ENCODE measurements around the gene SLCO4A1. TPM values are rescaled to one million over a fixed set of nuclear protein-coding genes. Genes with fewer than 3 reads are reported as not detected.

SLCO4A1 gene
- total RNA-seq, 4 donors from 2014 or later: 1.8 to 51.2 (median 29.9) TPM

DNA sequence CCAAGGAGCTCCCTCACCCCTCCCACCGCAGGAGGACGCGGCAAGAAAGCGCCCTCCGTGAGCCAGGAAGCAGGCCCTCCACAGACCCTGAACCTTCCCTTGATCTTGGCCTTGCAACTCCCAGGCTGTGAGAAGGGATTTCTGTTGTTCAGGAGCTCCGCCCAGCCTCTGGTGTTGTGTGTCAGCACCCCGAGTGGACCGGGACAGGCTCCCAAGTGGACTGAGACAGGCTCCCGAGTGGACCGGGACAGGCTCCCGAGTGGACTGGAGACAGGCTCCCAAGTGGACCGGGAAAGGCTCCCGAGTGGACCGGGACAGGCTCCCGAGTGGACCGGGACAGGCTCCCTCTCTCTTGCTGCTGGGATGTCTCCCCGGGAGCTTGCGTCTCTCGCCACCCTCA, 57.0 kb downstream of the SLCO4A1 start:
- no peak for DNase-seq
- H3K27ac ChIP-seq: no peak overlapping the region
- H3K9me3 ChIP-seq: no peaks in the 10 kb centered on the region
- intact Hi-C loops (cut with DNase I; ENCODE audit: low total_unique reads): no loop called here
- no peaks in the 10 kb centered on the region for H3K4me1 ChIP-seq
- H3K27me3 ChIP-seq: no peaks in the 10 kb centered on the region
- TF ChIP-seq, protein P1, sequence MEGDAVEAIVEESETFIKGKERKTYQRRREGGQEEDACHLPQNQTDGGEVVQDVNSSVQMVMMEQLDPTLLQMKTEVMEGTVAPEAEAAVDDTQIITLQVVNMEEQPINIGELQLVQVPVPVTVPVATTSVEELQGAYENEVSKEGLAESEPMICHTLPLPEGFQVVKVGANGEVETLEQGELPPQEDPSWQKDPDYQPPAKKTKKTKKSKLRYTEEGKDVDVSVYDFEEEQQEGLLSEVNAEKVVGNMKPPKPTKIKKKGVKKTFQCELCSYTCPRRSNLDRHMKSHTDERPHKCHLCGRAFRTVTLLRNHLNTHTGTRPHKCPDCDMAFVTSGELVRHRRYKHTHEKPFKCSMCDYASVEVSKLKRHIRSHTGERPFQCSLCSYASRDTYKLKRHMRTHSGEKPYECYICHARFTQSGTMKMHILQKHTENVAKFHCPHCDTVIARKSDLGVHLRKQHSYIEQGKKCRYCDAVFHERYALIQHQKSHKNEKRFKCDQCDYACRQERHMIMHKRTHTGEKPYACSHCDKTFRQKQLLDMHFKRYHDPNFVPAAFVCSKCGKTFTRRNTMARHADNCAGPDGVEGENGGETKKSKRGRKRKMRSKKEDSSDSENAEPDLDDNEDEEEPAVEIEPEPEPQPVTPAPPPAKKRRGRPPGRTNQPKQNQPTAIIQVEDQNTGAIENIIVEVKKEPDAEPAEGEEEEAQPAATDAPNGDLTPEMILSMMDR (IDR thresholded peaks at IDR 0.05): no peak
- TF ChIP-seq POLR2A (IDR thresholded peaks at IDR 0.05): no peak
- no peaks in the 10 kb centered on the region for H3K36me3 ChIP-seq
- H3K4me3 ChIP-seq: no peak overlapping the region

- TF ChIP-seq POLR2A (IDR thresholded peaks at IDR 0.05): no peak
- TF ChIP-seq, protein P1 (IDR thresholded peaks at IDR 0.05): no peak
- intact Hi-C loops (cut with DNase I; ENCODE audit: low total_unique reads): no loop called here
- no peak overlapping the region for H3K4me3 ChIP-seq
- H3K27ac ChIP-seq: no peak overlapping the region
- H3K36me3 ChIP-seq: no peaks in the 10 kb centered on the region
- no peaks in the 10 kb centered on the region for H3K9me3 ChIP-seq
- no peaks in the 10 kb centered on the region for H3K4me1 ChIP-seq
- no peak for DNase-seq
- no peaks in the 10 kb centered on the region for H3K27me3 ChIP-seq
Observed at GRCh38 chr20:62699741-62700140, 57.4 kb downstream of the SLCO4A1 start.

DNA sequence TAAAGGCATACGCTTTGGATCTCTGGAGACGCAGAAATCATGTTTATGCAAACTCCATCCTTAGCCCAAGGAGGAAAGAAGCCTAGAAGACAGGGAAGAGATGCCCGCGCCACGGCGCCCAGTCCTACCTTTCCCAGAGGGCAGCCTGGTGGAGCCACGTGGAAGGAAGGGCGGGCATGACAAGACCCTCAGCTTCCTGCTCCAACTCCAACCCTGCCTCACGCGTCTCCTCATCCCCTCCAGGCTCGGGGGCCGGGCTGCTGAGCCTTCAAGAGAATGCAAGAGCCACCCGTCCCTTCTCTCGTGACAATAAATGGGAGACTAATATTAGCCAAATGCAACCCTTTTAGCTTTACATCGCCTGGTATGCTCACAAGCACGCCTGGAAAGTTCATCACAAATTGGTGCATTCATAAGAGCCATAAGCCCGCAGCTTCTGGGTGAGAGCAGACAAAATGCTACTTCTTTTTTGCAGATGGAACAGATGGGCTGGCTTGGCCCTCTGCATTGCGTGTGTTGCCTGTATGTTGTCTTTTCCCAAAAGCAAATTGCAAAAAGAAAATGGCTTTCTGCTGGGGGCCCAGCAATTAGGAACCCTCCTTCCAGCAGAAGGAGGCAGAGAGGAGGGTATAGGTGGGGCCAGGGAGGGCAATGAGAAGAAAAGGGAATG, 58.1 kb downstream of the SLCO4A1 start:
- no peaks in the 10 kb centered on the region for H3K27me3 ChIP-seq
- H3K9me3 ChIP-seq: no peaks in the 10 kb centered on the region
- intact Hi-C loops (cut with DNase I; ENCODE audit: low total_unique reads): no loop called here
- no peaks in the 10 kb centered on the region for H3K36me3 ChIP-seq
- no peak for TF ChIP-seq POLR2A (IDR thresholded peaks at IDR 0.05)
- TF ChIP-seq, protein P1 (IDR thresholded peaks at IDR 0.05): no peak
- DNase-seq: no peak
- H3K4me1 ChIP-seq: no peaks in the 10 kb centered on the region
- no peak overlapping the region for H3K4me3 ChIP-seq
- no peak overlapping the region for H3K27ac ChIP-seq

DNA sequence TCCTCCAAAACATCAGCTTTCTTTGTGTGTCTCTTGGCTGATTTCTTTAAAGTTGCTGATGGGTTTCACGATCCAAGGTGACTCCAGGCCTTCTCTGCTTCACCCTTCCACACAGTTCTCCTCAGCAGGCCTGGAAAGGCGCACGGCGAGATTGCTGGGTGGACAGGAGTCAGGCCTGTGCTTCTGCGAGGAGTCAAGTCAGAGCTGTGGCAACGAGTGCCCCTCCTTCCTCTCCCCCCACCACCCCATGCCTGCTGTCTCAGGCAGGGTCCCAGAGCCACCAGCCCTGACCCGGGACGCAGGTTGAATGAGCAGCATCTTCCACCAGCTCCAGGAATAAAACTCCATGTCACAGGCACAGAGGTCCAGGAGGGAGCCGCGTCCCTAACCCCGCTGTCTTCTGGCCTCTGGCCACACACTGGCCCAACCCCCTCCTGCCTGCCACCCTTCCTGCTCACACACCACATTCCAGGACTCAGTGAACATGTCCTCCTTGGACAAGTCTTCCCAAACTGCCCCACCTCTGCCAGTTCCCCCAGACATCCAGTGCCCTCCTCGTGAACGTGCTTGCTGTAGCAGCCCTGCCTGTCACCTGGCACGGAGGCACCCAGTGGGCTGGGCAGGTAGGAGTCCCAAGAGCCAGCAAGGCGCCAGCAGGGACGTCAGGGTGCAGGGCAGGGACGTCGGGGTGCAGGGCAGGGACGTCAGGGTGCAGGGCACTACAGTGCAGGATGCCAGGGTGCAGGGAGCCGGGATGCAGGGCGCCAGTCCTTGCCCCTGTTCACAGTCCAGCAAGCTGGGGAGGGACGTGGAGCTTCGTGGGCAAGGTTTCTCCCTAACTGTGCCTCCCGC, 59.1 kb downstream of the SLCO4A1 start:
- Histone ChIP-seq H3K27ac (no peak overlapping the region), H3K4me3 (no peak overlapping the region), H3K36me3 (no peaks in the 10 kb centered on the region), H3K9me3 (no peaks in the 10 kb centered on the region), H3K4me1 (no peaks in the 10 kb centered on the region), H3K27me3 (no peaks in the 10 kb centered on the region)
- no peak for TF ChIP-seq POLR2A (IDR thresholded peaks at IDR 0.05)
- TF ChIP-seq, protein P1 (IDR thresholded peaks at IDR 0.05): no peak
- intact Hi-C loops (cut with DNase I; ENCODE audit: low total_unique reads): no loop called here
- DNase-seq: no peak

- intact Hi-C loops (cut with DNase I; ENCODE audit: low total_unique reads): no loop called here
- H3K27ac ChIP-seq: no peak overlapping the region
- H3K9me3 ChIP-seq: no peaks in the 10 kb centered on the region
Observed at GRCh38 chr20:62702013-62702300, 59.7 kb downstream of the SLCO4A1 start.

More at GRCh38 chr20:62702013-62702300, 59.7 kb downstream of the SLCO4A1 start:
- no peak overlapping the region for H3K4me3 ChIP-seq
- TF ChIP-seq, protein P1 (IDR thresholded peaks at IDR 0.05): no peak
- DNase-seq: no peak
- no peaks in the 10 kb centered on the region for H3K4me1 ChIP-seq
- no peaks in the 10 kb centered on the region for H3K36me3 ChIP-seq
- H3K27me3 ChIP-seq: no peaks in the 10 kb centered on the region

Measured in uterus (tissue), 4 donors.